IMR-90 (cell line): Measurements from ENCODE around the gene TMEM100. TPM values are rescaled to one million over a fixed set of nuclear protein-coding genes. Genes with fewer than 3 reads are reported as not detected.

ENCODE experiments used
- ATAC-seq: fragments of 200-7000 bp; cut with Tn5 transposase; 2 replicates; pipeline ENCODE4 v1.9.1; 2020; ENCODE audit warnings: low read depth, mild to moderate bottlenecking, moderate library complexity
- BruUV-seq: library from RNA; stranded (reverse); fragments of 400-500 nt; replicated peaks from 2 replicates; lab custom pipeline; 2021; lab: Mats Ljungman, UMichigan
- CTCF ChIA-PET: fragments of 300-600 bp; formaldehyde crosslinking; extraction: SDS; loops from one replicate; lab custom pipeline; 2021; ENCODE audit warnings: antibody characterized with exemption; lab: Yijun Ruan, JAX
- POLR2A ChIA-PET: fragments of 300-600 bp; sonication (Branson Sonifier 250); formaldehyde crosslinking; loops from one replicate; lab custom pipeline; 2022; ENCODE audit warnings: antibody characterized with exemption; ENCODE audit not compliant: unreplicated experiment; lab: Charles Lee
- DNase-seq: peaks from one replicate; pipeline ENCODE4 v3.0.0; 2013
- H2AFZ ChIP-seq: replicated peaks from 2 replicates; pipeline ENCODE3; 2013; ENCODE audit warnings: low read length, mild to moderate bottlenecking; ENCODE audit not compliant: poor library complexity
- H2AK5ac ChIP-seq: 2 replicates; pipeline ENCODE4 v1.6.1; 2013; ENCODE audit warnings: low read depth, low read length, inconsistent platforms
- H2AK9ac ChIP-seq: replicated peaks from 2 replicates; pipeline ENCODE3; 2013; ENCODE audit warnings: mild to moderate bottlenecking, low read depth, low read length, moderate library complexity; ENCODE audit not compliant: poor library complexity
- H2BK120ac ChIP-seq: 2 replicates; pipeline ENCODE4 v1.6.1; 2013; ENCODE audit warnings: low read depth, low read length, inconsistent platforms
- H2BK15ac ChIP-seq: 3 replicates; pipeline ENCODE4 v1.6.1; 2013; ENCODE audit warnings: low read depth, low read length, inconsistent platforms
- H2BK20ac ChIP-seq: 2 replicates; pipeline ENCODE4 v1.6.1; 2013; ENCODE audit warnings: low read depth, mild to moderate bottlenecking, inconsistent platforms, low read length, moderate library complexity
- H2BK5ac ChIP-seq: 2 replicates; pipeline ENCODE4 v1.6.1; 2013; ENCODE audit warnings: mild to moderate bottlenecking, low read depth, low read length, inconsistent platforms; ENCODE audit not compliant: poor library complexity, severe bottlenecking
- H3K14ac ChIP-seq: replicated peaks from 2 replicates; pipeline ENCODE4 v1.6.1; 2013; ENCODE audit warnings: low read depth, low read length, inconsistent platforms
- H3K18ac ChIP-seq: 2 replicates; pipeline ENCODE4 v1.6.1; 2013; ENCODE audit warnings: low read depth, low read length, control low read depth
- H3K23ac ChIP-seq: 2 replicates; pipeline ENCODE4 v1.6.1; 2013; ENCODE audit warnings: low read depth, low read length, inconsistent platforms
- H3K27ac ChIP-seq: 2 replicates; pipeline ENCODE4 v1.5.1; 2013; ENCODE audit warnings: mild to moderate bottlenecking, control low read depth, low read length; ENCODE audit not compliant: insufficient read depth
- H3K27me3 ChIP-seq: 2 replicates; pipeline ENCODE4 v1.6.1; 2013; ENCODE audit warnings: low read length; ENCODE audit not compliant: control insufficient read depth, insufficient read depth
- H3K36me3 ChIP-seq: 2 replicates; pipeline ENCODE4 v1.6.1; 2013; ENCODE audit warnings: low read length, mixed read lengths; ENCODE audit not compliant: control insufficient read depth, insufficient read depth
- H3K4ac ChIP-seq: 2 replicates; pipeline ENCODE4 v1.6.1; 2013; ENCODE audit warnings: low read depth, low read length, inconsistent platforms
- H3K4me1 ChIP-seq: 2 replicates; pipeline ENCODE4 v1.6.1; 2013; ENCODE audit warnings: low read length, mixed read lengths; ENCODE audit not compliant: control insufficient read depth, insufficient read depth
- H3K4me2 ChIP-seq: 2 replicates; pipeline ENCODE4 v1.6.1; 2013; ENCODE audit warnings: low read depth, mild to moderate bottlenecking, control low read depth, low read length, moderate library complexity
- H3K4me3 ChIP-seq: 2 replicates; pipeline ENCODE4 v1.5.1; 2013; ENCODE audit warnings: low read depth, mild to moderate bottlenecking, control low read depth, low read length, moderate library complexity; ENCODE audit not compliant: insufficient read depth
- H3K56ac ChIP-seq: 2 replicates; pipeline ENCODE4 v1.6.1; 2013; ENCODE audit warnings: low read length, inconsistent platforms; ENCODE audit not compliant: insufficient read depth; ENCODE audit errors: extremely low read depth
- H3K79me1 ChIP-seq, 2 experiments: 2 replicates each; pipeline ENCODE4 v1.6.1; 2013; ENCODE audit warnings: low read length in 2 of 2, inconsistent platforms in 1 of 2, low read depth in 1 of 2
- H3K9ac ChIP-seq: 2 replicates; pipeline ENCODE4 v1.6.1; 2013; ENCODE audit warnings: low read depth, low read length, control low read depth
- H3K9me1 ChIP-seq: 2 replicates; pipeline ENCODE4 v1.6.1; 2013; ENCODE audit warnings: low read length, inconsistent platforms; ENCODE audit not compliant: insufficient read depth
- H3K9me3 ChIP-seq: 2 replicates; pipeline ENCODE4 v1.6.1; 2013; ENCODE audit warnings: low read length; ENCODE audit not compliant: control insufficient read depth, insufficient read depth
- H4K20me1 ChIP-seq: 2 replicates; pipeline ENCODE4 v1.6.1; 2013; ENCODE audit warnings: low read length, inconsistent platforms; ENCODE audit not compliant: insufficient read depth
- H4K5ac ChIP-seq: 2 replicates; pipeline ENCODE4 v1.6.1; 2013; ENCODE audit warnings: mild to moderate bottlenecking, low read depth, low read length, control low read depth
- H4K8ac ChIP-seq, 2 experiments: 2 replicates each; pipeline ENCODE4 v1.6.1; 2013; ENCODE audit warnings: low read depth in 2 of 2, low read length in 2 of 2, control low read depth in 1 of 2, inconsistent platforms in 1 of 2
- H4K91ac ChIP-seq: 2 replicates; pipeline ENCODE4 v1.6.1; 2013; ENCODE audit warnings: low read depth, low read length, inconsistent platforms; ENCODE audit not compliant: insufficient read depth
- BHLHE40 ChIP-seq: fragments of 150-350 bp; IDR thresholded peaks from 2 replicates; pipeline ENCODE4 v1.6.1; 2016; ENCODE audit warnings: mild to moderate bottlenecking, low read depth, low read length
- CEBPB ChIP-seq: IDR thresholded peaks from 2 replicates; pipeline ENCODE4 v1.6.1; 2012; ENCODE audit warnings: low read depth, low read length, improper control_type of control experiment
- CHD1 ChIP-seq: IDR thresholded peaks from 2 replicates; pipeline ENCODE4 v1.6.1; 2012; ENCODE audit warnings: low read depth, low read length, improper control_type of control experiment
- ELK1 ChIP-seq: fragments of 150-350 bp; IDR thresholded peaks from 2 replicates; pipeline ENCODE4 v1.6.1; 2016; ENCODE audit warnings: low read depth, mild to moderate bottlenecking, low read length, moderate library complexity, borderline replicate concordance
- FOS ChIP-seq: fragments of 150-350 bp; IDR thresholded peaks from 2 replicates; pipeline ENCODE4 v1.6.1; 2016; ENCODE audit warnings: low read depth, low read length
- MAFK ChIP-seq: IDR thresholded peaks from 2 replicates; pipeline ENCODE4 v1.6.1; 2012; ENCODE audit warnings: low read depth, low read length, improper control_type of control experiment
- MAZ ChIP-seq: IDR thresholded peaks from 2 replicates; pipeline ENCODE4 v1.6.1; 2012; ENCODE audit warnings: low read depth, mild to moderate bottlenecking, low read length, improper control_type of control experiment, moderate library complexity, borderline replicate concordance
- MXI1 ChIP-seq: IDR thresholded peaks from 2 replicates; pipeline ENCODE4 v1.6.1; 2012; ENCODE audit warnings: low read depth, mild to moderate bottlenecking, low read length, moderate library complexity, borderline replicate concordance
- NFE2L2 ChIP-seq: fragments of 150-350 bp; IDR thresholded peaks from 2 replicates; pipeline ENCODE4 v1.6.1; 2016; ENCODE audit warnings: low read depth, mild to moderate bottlenecking, low read length
- POLR2A ChIP-seq: IDR thresholded peaks from 2 replicates; pipeline ENCODE4 v1.6.1; 2012; ENCODE audit warnings: mild to moderate bottlenecking, low read depth, low read length
- RAD21 ChIP-seq: IDR thresholded peaks from 2 replicates; pipeline ENCODE4 v1.6.1; 2012; ENCODE audit warnings: low read length, improper control_type of control experiment
- RCOR1 ChIP-seq: IDR thresholded peaks from 2 replicates; pipeline ENCODE4 v1.6.1; 2012; ENCODE audit warnings: mild to moderate bottlenecking, low read length, improper control_type of control experiment; ENCODE audit not compliant: insufficient replicate concordance
- RFX5 ChIP-seq: IDR thresholded peaks from 2 replicates; pipeline ENCODE4 v1.8.0; 2012; ENCODE audit warnings: low read depth, mild to moderate bottlenecking, low read length, moderate library complexity
- USF2 ChIP-seq: fragments of 150-350 bp; IDR thresholded peaks from 2 replicates; pipeline ENCODE4 v1.6.1; 2017; ENCODE audit warnings: mild to moderate bottlenecking, antibody characterized with exemption, low read length, low read depth
- WGBS, 2 experiments: methylation state at CpG; one replicate each; pipeline versions ENCODE4 v1.1.5 to v1.1.7; 2013; ENCODE audit warnings: missing lambda C conversion rate in 2 of 2; ENCODE audit not compliant: insufficient read length in 1 of 2; ENCODE audit errors: extremely low coverage in 2 of 2; 5-methylcytosine and 5-hydroxymethylcytosine counted together
- dilution Hi-C: fragments of 300-500 bp; cut with HindIII; formaldehyde crosslinking; loops from one replicate; pipeline ENCODE4 v1.14.3; 2018; ENCODE audit warnings: low sequenced_read_pairs; ENCODE audit not compliant: unreplicated experiment
- in situ Hi-C: fragments of 300-500 bp; cut with MboI; formaldehyde crosslinking; loops from 3 replicates; pipeline ENCODE4 v1.14.3; 2019; ENCODE audit warnings: low sequenced_read_pairs, inconsistent platforms, mixed read lengths
- intact Hi-C: fragments of 100-400 bp; cut with micrococcal nuclease; formaldehyde crosslinking; loops from 2 replicates; pipeline ENCODE4 v1.10.0; 2022
- polyA plus RNA-seq, 3 experiments: library from polyadenylated mRNA; depleted of rRNA; stranded (reverse); fragments of >200 nt; gene quantifications; 2 replicates each; pipeline ENCODE4 v1.2.3, GENCODE V29; 2012; ENCODE audit warnings: low replicate concordance in 1 of 3
- total RNA-seq: library from RNA; depleted of rRNA; stranded (reverse); fragments of >200 nt; gene quantifications from 2 replicates; pipeline ENCODE4 v1.2.3, GENCODE V29; 2012

Gene TMEM100
- total and polyA plus RNA-seq, 2 of the 4 experiments (the other 2 are of a cell fraction), result 0.21 to 0.36 TPM

DNA sequence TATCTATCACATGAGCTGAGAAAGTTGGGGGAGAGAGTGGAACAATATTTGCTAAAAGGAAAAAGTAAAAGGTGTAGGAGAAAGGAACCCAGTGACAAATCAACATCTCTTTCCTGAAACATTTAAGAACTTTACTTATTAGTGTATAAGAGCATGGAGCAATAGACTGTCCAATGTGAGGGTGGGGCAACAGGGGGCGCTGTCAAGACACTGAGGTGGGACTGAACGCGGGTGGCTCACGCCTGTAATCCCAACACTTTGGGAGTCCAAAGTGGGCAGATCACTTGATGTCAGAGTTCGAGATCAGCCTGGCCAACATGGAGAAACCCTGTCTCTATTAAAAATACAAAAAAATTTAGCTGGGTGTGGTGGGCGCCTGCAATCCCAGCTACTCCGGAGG lies 49.4 kb upstream of the TMEM100 start:
- TF ChIP-seq RFX5, result no peak
- TF ChIP-seq RAD21, result no peak
- TF ChIP-seq MAFK, result no peak
- no peak for TF ChIP-seq FOS
- no peak for TF ChIP-seq MAZ
- no peak for TF ChIP-seq MXI1
- no peak for TF ChIP-seq CHD1
- TF ChIP-seq CEBPB, result no peak
- TF ChIP-seq ELK1, result no peak
- TF ChIP-seq POLR2A, result no peak
- no peak for TF ChIP-seq BHLHE40
- TF ChIP-seq NFE2L2, result no peak
- TF ChIP-seq USF2, result no peak
- TF ChIP-seq RCOR1, result no peak
- no peak overlapping the region for H3K9ac ChIP-seq
- H3K18ac ChIP-seq, result no peak overlapping the region
- H2AK5ac ChIP-seq, result no peak overlapping the region
- H2BK20ac ChIP-seq, result no peak overlapping the region
- H3K4me1 ChIP-seq, result peaks cover 8% of the 10 kb centered on the region
- H4K8ac ChIP-seq, result no peak overlapping the region
- H2AK9ac ChIP-seq, result no peak overlapping the region
- H2AFZ ChIP-seq, result no peak overlapping the region
- H2BK5ac ChIP-seq, result no peak overlapping the region
- H3K4ac ChIP-seq, result no peak overlapping the region
- no peaks in the 10 kb centered on the region for H3K27me3 ChIP-seq
- ATAC-seq (no peak), DNase-seq (no peak)
- in situ Hi-C loops, result loop anchor here (5.0 kb wide), 1 partner anchor 245 kb away; no protein-coding TSS in a partner anchor
- H4K5ac ChIP-seq, result no peak overlapping the region
- peaks cover 40% of the 10 kb centered on the region for H3K36me3 ChIP-seq
- no TSS peak for BruUV-seq
- no peak overlapping the region for H2BK15ac ChIP-seq
- ChIA-PET POLR2A (no interaction called here), CTCF (no interaction called here)
- H3K14ac ChIP-seq, result no peak overlapping the region
- H4K20me1 ChIP-seq, result peaks cover 4% of the 10 kb centered on the region; the same call in 1 of the 2 replicates
- no peak overlapping the region for H3K23ac ChIP-seq
- 100% methylated on average over 3 of the region's 7 CpGs; no CpG with 5 or more reads in 1 of the 2 experiments for WGBS, 2 experiments
- peaks cover 9% of the 10 kb centered on the region for H3K9me1 ChIP-seq
- dilution Hi-C loops, result no loop called here
- no peak overlapping the region for H4K91ac ChIP-seq
- no peak overlapping the region for H3K27ac ChIP-seq
- no peak overlapping the region for H3K56ac ChIP-seq
- intact Hi-C loops, result no loop called here
- H3K4me3 ChIP-seq, result no peak overlapping the region
- H3K9me3 ChIP-seq, result no peaks in the 10 kb centered on the region
- H3K79me1 ChIP-seq, result no peaks in the 10 kb centered on the region; a peak in 2 of 4 replicates
- no peak overlapping the region for H3K4me2 ChIP-seq
- no peak overlapping the region for H2BK120ac ChIP-seq
